Fibroblast of lung (primary cell): ENCODE results near the gene SUPT20HL2. TPM values are rescaled to one million over a fixed set of nuclear protein-coding genes. Genes with fewer than 3 reads are reported as not detected.

Experiments used
- DNase-seq, 2 donors: peaks; one replicate each; pipeline versions ENCODE4 v3.0.0 to v3.0.0-alpha.2; 2010; ENCODE audit warnings: low read depth in 2 of 2
- H2AFZ ChIP-seq: 2 replicates; pipeline ENCODE4 v1.5.1; 2012; ENCODE audit warnings: low read length, control low read depth, inconsistent platforms
- H3K27ac ChIP-seq: 2 replicates; pipeline ENCODE4 v1.5.1; 2011; ENCODE audit warnings: low read length, control low read depth; ENCODE audit not compliant: insufficient read depth
- H3K27me3 ChIP-seq: 2 replicates; pipeline ENCODE4 v1.5.1; 2011; ENCODE audit warnings: mild to moderate bottlenecking, low read length; ENCODE audit not compliant: control insufficient read depth, insufficient read depth
- H3K36me3 ChIP-seq: 2 replicates; pipeline ENCODE4 v1.5.1; 2011; ENCODE audit warnings: low read length; ENCODE audit not compliant: control insufficient read depth, insufficient read depth
- H3K4me1 ChIP-seq: 2 replicates; pipeline ENCODE4 v1.5.1; 2011; ENCODE audit warnings: low read length; ENCODE audit not compliant: control insufficient read depth, insufficient read depth; ENCODE audit errors: extremely low read depth
- H3K4me2 ChIP-seq: 2 replicates; pipeline ENCODE4 v1.5.1; 2011; ENCODE audit warnings: low read length, control low read depth; ENCODE audit not compliant: insufficient read depth; ENCODE audit errors: extremely low read depth
- H3K4me3 ChIP-seq, 4 experiments: fragments of 200-600 bp in 1 of 4; sonication (generic) in 1 of 4; replicated peaks in 1 of 4; 2 replicates each; pipeline ENCODE4 v1.5.1; 2011 to 2016; ENCODE audit warnings: low read length in 4 of 4, low read depth in 3 of 4, mild to moderate bottlenecking in 3 of 4, control low read depth in 2 of 4, inconsistent platforms in 1 of 4, mixed read lengths in 1 of 4; ENCODE audit not compliant: insufficient read depth in 1 of 4; ENCODE audit errors: control extremely low read depth in 1 of 4
- H3K79me2 ChIP-seq: 2 replicates; pipeline ENCODE4 v1.5.1; 2012; ENCODE audit warnings: mild to moderate bottlenecking, low read length, inconsistent platforms; ENCODE audit not compliant: control insufficient read depth, insufficient read depth
- H3K9ac ChIP-seq: 2 replicates; pipeline ENCODE4 v1.5.1; 2011; ENCODE audit warnings: mild to moderate bottlenecking, low read length, control low read depth; ENCODE audit not compliant: insufficient read depth
- H3K9me3 ChIP-seq: 2 replicates; pipeline ENCODE4 v1.5.1; 2012; ENCODE audit warnings: low read depth, low read length; ENCODE audit not compliant: control insufficient read depth, insufficient read depth
- H4K20me1 ChIP-seq: 2 replicates; pipeline ENCODE4 v1.5.1; 2011; ENCODE audit warnings: low read length; ENCODE audit not compliant: control insufficient read depth, insufficient read depth; ENCODE audit errors: extremely low read depth
- CTCF ChIP-seq, 2 donors: IDR thresholded peaks in 1 of 2; conservative IDR thresholded peaks in 1 of 2; 1 replicate in 1 of 2; 2 replicates in 1 of 2; pipeline ENCODE4 v1.5.1; 2011 to 2012; ENCODE audit warnings: low read length in 2 of 2, control low read depth in 1 of 2, inconsistent platforms in 1 of 2, low read depth in 1 of 2, mild to moderate bottlenecking in 1 of 2
- EZH2 ChIP-seq: IDR thresholded peaks from 2 replicates; pipeline ENCODE4 v1.5.1; 2012; ENCODE audit warnings: low read length, control low read depth, mild to moderate bottlenecking; ENCODE audit errors: missing control alignments
- polyA plus RNA-seq, 2 donors: library from polyadenylated mRNA; depleted of rRNA in 1 of 2; stranded (reverse) in 1 of 2; unstranded in 1 of 2; fragments of >200 nt; gene quantifications; 2 replicates each; pipeline ENCODE4 v1.2.1, GENCODE V29; 2011 to 2012; ENCODE audit warnings: missing spikeins in 1 of 2
- total RNA-seq: library from RNA; depleted of rRNA; stranded (reverse); fragments of >200 nt; gene quantifications from 2 replicates; pipeline ENCODE4 v1.2.1, GENCODE V29; 2014

Gene SUPT20HL2
- total and polyA plus RNA-seq, 2 donors (not counting 1 experiment from before 2014, with no cell fraction given) = not detected

DNA sequence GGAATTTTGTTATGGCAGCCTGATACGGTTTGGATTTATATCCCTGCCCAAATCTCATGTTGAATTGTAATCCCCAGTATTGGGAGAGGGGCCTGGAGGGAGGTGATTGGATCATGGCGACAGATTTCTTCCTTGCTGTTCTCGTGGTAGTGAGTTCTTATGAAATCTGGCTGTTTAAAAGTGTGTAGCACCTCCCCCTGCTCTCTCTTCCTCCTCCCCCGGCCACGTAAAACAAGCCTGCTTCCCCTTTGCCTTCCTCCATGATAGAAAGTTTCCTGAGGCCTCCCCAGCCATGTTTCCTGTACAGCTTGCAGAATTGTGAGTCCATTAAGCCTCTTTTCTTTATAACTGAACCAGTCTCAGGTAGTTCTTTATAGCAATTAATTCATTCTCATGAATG, 37.9 kb downstream of the SUPT20HL2 start:
- Histone ChIP-seq H2AFZ (no peak overlapping the region), H3K79me2 (no peaks in the 10 kb centered on the region), H3K27me3 (no peaks in the 10 kb centered on the region), H3K9ac (no peak overlapping the region), H3K27ac (no peak overlapping the region), H4K20me1 (no peaks in the 10 kb centered on the region), H3K36me3 (no peaks in the 10 kb centered on the region), H3K9me3 (no peaks in the 10 kb centered on the region), H3K4me3 (no peak overlapping the region), H3K4me2 (no peak overlapping the region), H3K4me1 (no peaks in the 10 kb centered on the region)
- TF ChIP-seq CTCF (conservative IDR thresholded peaks at IDR 0.05 in 1 of 2, IDR thresholded peaks at IDR 0.05 in 1 of 2; ENCODE audit: low read depth in 1 of 2, low read length in 2 of 2) = no peak
- no peak for TF ChIP-seq EZH2
- DNase-seq = no peak

GRCh38 chrX:24271262-24271661, 42.6 kb downstream of the SUPT20HL2 start:
- TF ChIP-seq CTCF (conservative IDR thresholded peaks at IDR 0.05 in 1 of 2, IDR thresholded peaks at IDR 0.05 in 1 of 2; ENCODE audit: low read depth in 1 of 2, low read length in 2 of 2) = no peak
- TF ChIP-seq EZH2 = no peak
- no peak overlapping the region for H3K27ac ChIP-seq
- no peak for DNase-seq
- H4K20me1 ChIP-seq = no peaks in the 10 kb centered on the region
- no peaks in the 10 kb centered on the region for H3K79me2 ChIP-seq
- H2AFZ ChIP-seq = no peak overlapping the region
- no peak overlapping the region for H3K9ac ChIP-seq
- no peaks in the 10 kb centered on the region for H3K27me3 ChIP-seq
- no peaks in the 10 kb centered on the region for H3K4me1 ChIP-seq
- H3K9me3 ChIP-seq = no peaks in the 10 kb centered on the region
- H3K36me3 ChIP-seq = no peaks in the 10 kb centered on the region
- H3K4me2 ChIP-seq = no peak overlapping the region
- H3K4me3 ChIP-seq = no peak overlapping the region

DNA sequence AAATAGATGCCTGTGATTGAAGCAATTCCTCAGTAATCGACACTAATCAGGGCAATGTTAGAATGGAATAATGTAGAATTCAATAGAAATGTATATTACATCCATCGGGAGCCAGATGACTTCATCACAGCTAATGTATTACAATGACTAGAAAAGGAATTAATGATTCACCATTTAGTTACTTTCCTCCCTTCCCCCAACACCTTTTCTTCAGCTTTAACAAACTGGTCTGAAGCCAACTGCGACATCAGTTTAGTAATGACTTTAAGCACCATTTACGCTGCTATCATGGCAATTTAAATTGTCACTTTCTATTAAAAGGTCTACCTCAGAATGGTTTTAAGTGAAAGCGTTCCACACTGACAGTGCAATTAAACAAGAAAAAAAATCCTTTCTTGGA, 45.1 kb downstream of the SUPT20HL2 start:
- no peak overlapping the region for H3K4me3 ChIP-seq
- H3K9ac ChIP-seq = no peak overlapping the region
- no peaks in the 10 kb centered on the region for H3K27me3 ChIP-seq
- no peaks in the 10 kb centered on the region for H4K20me1 ChIP-seq
- no peaks in the 10 kb centered on the region for H3K36me3 ChIP-seq
- TF ChIP-seq CTCF (conservative IDR thresholded peaks at IDR 0.05 in 1 of 2, IDR thresholded peaks at IDR 0.05 in 1 of 2; ENCODE audit: low read depth in 1 of 2, low read length in 2 of 2) (no peak), EZH2 (no peak)
- H3K79me2 ChIP-seq = no peaks in the 10 kb centered on the region
- no peaks in the 10 kb centered on the region for H3K9me3 ChIP-seq
- H3K27ac ChIP-seq = no peak overlapping the region
- H2AFZ ChIP-seq = no peak overlapping the region
- H3K4me1 ChIP-seq = no peaks in the 10 kb centered on the region
- no peak for DNase-seq
- H3K4me2 ChIP-seq = no peak overlapping the region
